Measurements from ENCODE around the gene PPIA.

Gene PPIA

DNA sequence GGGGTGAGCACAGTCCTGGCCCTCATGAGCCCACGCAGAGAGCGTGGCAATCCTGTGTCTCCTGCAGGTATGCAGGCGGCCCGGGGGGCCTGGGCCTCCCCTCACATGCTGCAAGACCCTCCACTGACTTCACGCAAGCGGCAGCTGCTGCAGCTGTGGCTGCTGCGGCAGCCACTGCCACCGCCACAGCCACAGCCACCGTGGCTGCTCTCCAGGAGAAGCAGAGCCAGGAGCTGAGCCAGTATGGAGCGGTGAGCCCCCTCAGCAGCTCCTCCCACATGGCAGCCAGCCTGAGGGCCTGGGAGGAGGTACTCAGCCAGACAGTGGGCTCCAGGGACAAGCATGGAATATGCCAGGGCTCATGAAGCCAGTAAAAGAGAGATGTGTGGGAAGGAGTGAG lies 39.2 kb upstream of the PPIA start:
- DNase-seq (ENCODE audit: extremely low read depth, insufficient read length), result no peak
- TF ChIP-seq, protein P1, sequence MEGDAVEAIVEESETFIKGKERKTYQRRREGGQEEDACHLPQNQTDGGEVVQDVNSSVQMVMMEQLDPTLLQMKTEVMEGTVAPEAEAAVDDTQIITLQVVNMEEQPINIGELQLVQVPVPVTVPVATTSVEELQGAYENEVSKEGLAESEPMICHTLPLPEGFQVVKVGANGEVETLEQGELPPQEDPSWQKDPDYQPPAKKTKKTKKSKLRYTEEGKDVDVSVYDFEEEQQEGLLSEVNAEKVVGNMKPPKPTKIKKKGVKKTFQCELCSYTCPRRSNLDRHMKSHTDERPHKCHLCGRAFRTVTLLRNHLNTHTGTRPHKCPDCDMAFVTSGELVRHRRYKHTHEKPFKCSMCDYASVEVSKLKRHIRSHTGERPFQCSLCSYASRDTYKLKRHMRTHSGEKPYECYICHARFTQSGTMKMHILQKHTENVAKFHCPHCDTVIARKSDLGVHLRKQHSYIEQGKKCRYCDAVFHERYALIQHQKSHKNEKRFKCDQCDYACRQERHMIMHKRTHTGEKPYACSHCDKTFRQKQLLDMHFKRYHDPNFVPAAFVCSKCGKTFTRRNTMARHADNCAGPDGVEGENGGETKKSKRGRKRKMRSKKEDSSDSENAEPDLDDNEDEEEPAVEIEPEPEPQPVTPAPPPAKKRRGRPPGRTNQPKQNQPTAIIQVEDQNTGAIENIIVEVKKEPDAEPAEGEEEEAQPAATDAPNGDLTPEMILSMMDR (IDR thresholded peaks at IDR 0.05; ENCODE audit: insufficient read depth, low read length, poor library complexity, severe bottlenecking), result no peak
- Histone ChIP-seq H3K36me3 (ENCODE audit: control insufficient read depth, insufficient read depth, low read length) (peaks cover 49% of the 10 kb centered on the region), H3K27me3 (replicated peaks; ENCODE audit: control insufficient read depth, insufficient read depth, low read length) (no peaks in the 10 kb centered on the region), H3K4me3 (replicated peaks; ENCODE audit: low read depth, low read length) (no peak overlapping the region)

- peaks cover 52% of the 10 kb centered on the region for H3K36me3 ChIP-seq (ENCODE audit: control insufficient read depth, insufficient read depth, low read length)
These were observed 38.7 kb upstream of the PPIA start for GRCh38 chr7:44757739-44758138.

GRCh38 chr7:44759246-44759645 lies 37.2 kb upstream of the PPIA start:
- peaks cover 61% of the 10 kb centered on the region for H3K36me3 ChIP-seq (ENCODE audit: control insufficient read depth, insufficient read depth, low read length)
- TF ChIP-seq, protein P1 (IDR thresholded peaks at IDR 0.05; ENCODE audit: insufficient read depth, low read length, poor library complexity, severe bottlenecking), result no peak
- H3K4me3 ChIP-seq (replicated peaks; ENCODE audit: low read depth, low read length), result no peak overlapping the region
- DNase-seq (ENCODE audit: extremely low read depth, insufficient read length), result no peak
- H3K27me3 ChIP-seq (replicated peaks; ENCODE audit: control insufficient read depth, insufficient read depth, low read length), result no peaks in the 10 kb centered on the region

More at GRCh38 chr7:44757739-44758138, 38.7 kb upstream of the PPIA start:
- TF ChIP-seq, protein P1 (IDR thresholded peaks at IDR 0.05; ENCODE audit: insufficient read depth, low read length, poor library complexity, severe bottlenecking), result no peak
- H3K4me3 ChIP-seq (replicated peaks; ENCODE audit: low read depth, low read length), result no peak overlapping the region
- no peaks in the 10 kb centered on the region for H3K27me3 ChIP-seq (replicated peaks; ENCODE audit: control insufficient read depth, insufficient read depth, low read length)
- no peak for DNase-seq (ENCODE audit: extremely low read depth, insufficient read length)

DNA sequence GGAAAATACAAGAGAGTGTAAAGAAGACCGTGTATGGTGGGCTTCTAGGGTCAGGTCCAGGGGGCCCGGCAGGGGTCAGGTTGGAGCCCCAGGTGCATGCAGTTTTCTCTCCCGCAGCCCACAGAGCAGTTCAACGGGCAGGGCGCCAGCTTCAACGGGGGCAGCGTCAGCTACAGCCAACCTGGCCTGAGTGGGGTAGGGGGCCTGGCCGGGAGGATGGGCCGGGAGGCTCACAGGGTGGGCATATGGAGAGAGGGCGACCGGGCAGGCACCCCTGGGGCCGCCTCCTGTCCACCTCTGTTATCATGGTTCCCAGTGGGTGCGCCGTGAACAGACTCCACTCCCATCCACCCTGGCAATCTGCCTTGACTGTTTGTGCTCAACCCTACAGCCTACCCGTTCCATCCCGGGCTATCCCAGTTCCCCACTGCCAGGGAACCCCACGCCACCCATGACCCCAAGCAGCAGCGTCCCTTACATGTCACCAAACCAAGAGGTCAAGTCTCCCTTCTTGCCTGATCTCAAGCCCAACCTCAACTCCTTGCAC lies 36.4 kb upstream of the PPIA start:
- TF ChIP-seq, protein P1 (IDR thresholded peaks at IDR 0.05; ENCODE audit: insufficient read depth, low read length, poor library complexity, severe bottlenecking), result no peak
- peaks cover 66% of the 10 kb centered on the region for H3K36me3 ChIP-seq (ENCODE audit: control insufficient read depth, insufficient read depth, low read length)

DNA sequence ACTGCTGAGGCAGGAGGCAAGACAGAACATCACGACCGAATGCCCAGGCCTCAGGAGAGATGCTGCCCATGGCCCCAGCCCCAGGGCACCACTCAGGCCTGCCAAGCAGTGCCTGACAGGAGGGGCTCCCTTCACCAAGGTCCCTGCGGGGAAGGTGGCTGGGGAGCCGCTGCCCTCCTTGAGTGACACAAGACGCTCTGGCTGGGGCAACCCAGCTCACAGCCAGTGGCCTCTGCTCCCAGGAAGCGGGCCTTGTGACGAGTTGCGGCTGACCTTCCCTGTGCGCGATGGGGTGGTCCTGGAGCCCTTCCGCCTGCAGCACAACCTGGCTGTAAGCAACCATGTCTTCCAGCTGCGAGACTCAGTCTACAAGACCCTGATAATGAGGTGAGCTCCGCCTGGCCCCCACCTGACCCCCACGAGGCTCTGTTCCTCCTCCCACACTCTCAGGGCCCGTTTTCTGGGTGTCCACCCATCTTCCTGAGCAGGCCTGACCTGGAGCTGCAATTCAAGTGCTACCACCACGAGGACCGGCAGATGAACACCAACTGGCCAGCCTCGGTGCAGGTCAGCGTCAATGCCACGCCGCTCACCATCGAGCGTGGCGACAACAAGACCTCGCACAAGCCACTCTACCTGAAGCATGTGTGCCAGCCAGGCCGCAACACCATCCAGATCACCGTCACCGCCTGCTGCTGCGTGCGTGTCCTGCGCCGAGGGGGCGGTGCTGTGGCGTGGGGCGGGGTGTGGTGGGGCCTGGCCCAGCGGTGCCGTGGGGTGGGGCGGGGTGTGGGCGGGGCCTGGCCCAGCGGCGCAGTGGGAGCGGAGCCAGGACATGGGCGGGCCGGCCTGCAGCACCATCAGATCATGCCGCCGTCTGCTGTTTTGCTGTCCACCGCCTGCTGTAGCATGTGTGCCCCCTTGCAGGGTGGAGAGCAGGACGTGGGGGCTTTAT lies 35.0 kb upstream of the PPIA start:
- H3K4me3 ChIP-seq (replicated peaks; ENCODE audit: low read depth, low read length), result no peak overlapping the region
- H3K27me3 ChIP-seq (replicated peaks; ENCODE audit: control insufficient read depth, insufficient read depth, low read length), result no peaks in the 10 kb centered on the region
- TF ChIP-seq, protein P1 (IDR thresholded peaks at IDR 0.05; ENCODE audit: insufficient read depth, low read length, poor library complexity, severe bottlenecking), result no peak
- H3K36me3 ChIP-seq (ENCODE audit: control insufficient read depth, insufficient read depth, low read length), result peaks cover 70% of the 10 kb centered on the region
- no peak for DNase-seq (ENCODE audit: extremely low read depth, insufficient read length)

More for the DNA sequence above, 36.4 kb upstream of the PPIA start:
- DNase-seq (ENCODE audit: extremely low read depth, insufficient read length), result no peak
- H3K27me3 ChIP-seq (replicated peaks; ENCODE audit: control insufficient read depth, insufficient read depth, low read length), result no peaks in the 10 kb centered on the region
- no peak overlapping the region for H3K4me3 ChIP-seq (replicated peaks; ENCODE audit: low read depth, low read length)
